Breast epithelium (tissue), 3 donors: ENCODE results near the gene PCBD2.

Source experiments
- POLR2A ChIP-seq: fragments of 450-650 bp; IDR thresholded peaks from one replicate; pipeline ENCODE4 v1.6.1; 2016; ENCODE audit warnings: antibody characterized with exemption, mild to moderate bottlenecking, moderate library complexity
- TF ChIP-seq, protein P1 (sequence below), 3 donors: fragments of 450-650 bp; IDR thresholded peaks; one replicate each; pipeline ENCODE4 v1.5.1; 2016 to 2017; ENCODE audit warnings: antibody characterized with exemption in 3 of 3, mild to moderate bottlenecking in 3 of 3, moderate library complexity in 3 of 3

DNA sequence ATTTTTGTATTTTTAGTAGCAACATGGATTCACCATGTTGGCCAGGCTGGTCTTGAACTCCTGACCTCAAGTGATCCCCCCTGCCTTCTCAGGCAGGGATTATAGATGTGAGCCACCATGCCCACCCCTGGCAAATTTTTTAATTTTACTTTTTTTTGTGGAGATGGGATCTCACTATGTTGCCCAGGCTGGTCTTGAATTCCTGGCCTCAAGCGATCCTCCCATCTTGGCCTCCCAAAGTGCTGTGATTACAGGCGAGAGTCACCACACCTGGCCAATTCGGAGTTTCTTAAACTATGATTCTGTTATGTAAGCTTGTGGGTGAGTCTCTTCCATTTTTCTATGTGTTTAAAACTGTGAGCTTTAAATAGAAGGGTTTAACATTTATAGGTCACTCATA is 27.6 kb downstream of the PCBD2 start:
- TF ChIP-seq POLR2A, result no peak
- TF ChIP-seq, protein P1, sequence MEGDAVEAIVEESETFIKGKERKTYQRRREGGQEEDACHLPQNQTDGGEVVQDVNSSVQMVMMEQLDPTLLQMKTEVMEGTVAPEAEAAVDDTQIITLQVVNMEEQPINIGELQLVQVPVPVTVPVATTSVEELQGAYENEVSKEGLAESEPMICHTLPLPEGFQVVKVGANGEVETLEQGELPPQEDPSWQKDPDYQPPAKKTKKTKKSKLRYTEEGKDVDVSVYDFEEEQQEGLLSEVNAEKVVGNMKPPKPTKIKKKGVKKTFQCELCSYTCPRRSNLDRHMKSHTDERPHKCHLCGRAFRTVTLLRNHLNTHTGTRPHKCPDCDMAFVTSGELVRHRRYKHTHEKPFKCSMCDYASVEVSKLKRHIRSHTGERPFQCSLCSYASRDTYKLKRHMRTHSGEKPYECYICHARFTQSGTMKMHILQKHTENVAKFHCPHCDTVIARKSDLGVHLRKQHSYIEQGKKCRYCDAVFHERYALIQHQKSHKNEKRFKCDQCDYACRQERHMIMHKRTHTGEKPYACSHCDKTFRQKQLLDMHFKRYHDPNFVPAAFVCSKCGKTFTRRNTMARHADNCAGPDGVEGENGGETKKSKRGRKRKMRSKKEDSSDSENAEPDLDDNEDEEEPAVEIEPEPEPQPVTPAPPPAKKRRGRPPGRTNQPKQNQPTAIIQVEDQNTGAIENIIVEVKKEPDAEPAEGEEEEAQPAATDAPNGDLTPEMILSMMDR (IDR thresholded peaks at IDR 0.05), result no peak
